ENCODE measurements around the gene DIPK1A. TPM values are rescaled to one million over a fixed set of nuclear protein-coding genes. Genes with fewer than 3 reads are reported as not detected.

DIPK1A gene
- 7.8 to 11.6 TPM (median 9.5 TPM) in 5 replicates for total RNA-seq (2022; extraction: Qiagen RNA extraction; ENCODE audit: low read depth)

DNA sequence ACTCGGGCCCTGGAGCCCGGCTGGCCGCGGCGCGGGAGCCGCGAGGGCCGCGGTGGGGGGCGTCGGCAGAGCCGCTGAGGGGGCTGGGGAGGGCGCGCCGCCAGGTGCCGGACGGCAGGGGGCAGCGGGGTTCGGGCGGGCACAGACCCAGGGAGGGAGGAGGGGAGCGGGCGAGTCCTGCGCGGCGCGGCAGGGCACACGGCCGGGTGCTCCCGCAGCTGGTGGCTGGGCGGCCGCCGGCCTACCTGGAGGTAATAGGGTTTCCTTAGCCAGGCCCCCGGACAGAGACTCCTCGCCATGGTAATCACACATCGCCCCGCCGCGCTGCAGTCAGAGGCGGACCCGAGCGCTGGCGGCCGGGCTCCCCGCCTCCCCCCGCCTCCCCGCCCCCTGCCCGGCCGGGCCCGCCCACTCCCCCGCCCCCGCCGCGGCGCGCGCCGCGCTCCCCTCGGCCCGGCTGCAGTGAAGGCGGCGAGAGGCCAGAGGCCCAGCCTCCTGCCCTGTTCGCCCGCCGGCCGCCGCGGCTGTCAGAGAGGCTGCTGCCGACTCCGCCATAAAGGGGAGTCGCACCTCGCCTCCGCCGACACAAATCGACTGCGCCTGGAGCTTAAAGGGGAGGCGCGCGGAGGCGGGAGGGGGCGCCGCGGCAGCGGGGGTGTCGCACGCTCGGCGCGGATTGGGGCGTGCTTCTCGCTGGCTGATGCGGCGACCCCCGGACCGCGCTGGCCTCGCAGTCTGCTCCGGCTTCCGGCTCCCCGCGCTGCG, at the start of gene DIPK1A:
Gene DIPK1A (minus strand): TSS at position 332 of the 765 bp plus-strand sequence. CDS start 33 bp downstream, at position 299.

DNA sequence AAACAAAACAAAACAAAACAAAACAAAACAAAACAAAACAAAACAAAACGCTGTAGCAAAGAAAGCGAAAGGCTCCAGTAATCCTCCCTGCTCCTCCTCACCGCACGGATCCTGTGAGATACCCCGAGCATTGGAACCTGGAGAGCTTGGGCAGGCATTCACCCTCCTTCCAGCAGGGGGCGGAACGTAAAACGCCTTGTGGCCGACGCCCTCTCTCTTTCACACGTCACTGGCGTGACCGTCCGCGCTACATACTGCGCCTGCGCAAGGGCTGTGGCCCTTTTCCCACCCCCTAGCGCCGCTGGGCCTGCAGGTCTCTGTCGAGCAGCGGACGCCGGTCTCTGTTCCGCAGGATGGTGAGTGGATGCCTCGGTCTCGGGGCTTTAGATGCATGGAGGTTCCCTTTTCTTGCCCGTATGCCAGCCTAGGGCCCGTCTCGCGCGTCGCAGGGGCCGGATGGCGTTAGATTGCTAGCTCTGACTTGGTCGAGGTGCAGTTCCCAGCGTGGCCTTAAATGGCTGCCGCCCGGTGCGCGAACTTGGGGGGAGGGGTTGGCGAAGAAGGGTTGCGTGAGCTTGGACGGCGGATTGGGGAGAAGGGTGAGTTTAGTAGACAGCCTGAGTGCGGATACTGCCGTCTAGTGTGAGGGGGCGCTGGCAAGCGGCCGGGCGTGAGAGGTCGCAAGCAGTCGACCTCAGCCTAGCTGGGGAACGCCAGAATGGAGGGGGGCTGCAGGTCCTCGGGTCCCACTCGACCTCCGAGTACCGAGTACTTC, 129.3 kb downstream of the DIPK1A start, which contains the start of gene RPL5:
Gene RPL5 (plus strand): TSS at position 279 of the 775 bp plus-strand sequence. CDS start 75 bp downstream, at position 354.

Other genes with a start within 250 kb of the DIPK1A start
- 5.2 to 7.4 TPM (median 6.6 TPM) in 5 replicates for gene EVI5, start 176.4 kb downstream of the DIPK1A start, total RNA-seq (2022; extraction: Qiagen RNA extraction; ENCODE audit: low read depth)
- gene RPL5, start 129.4 kb downstream of the DIPK1A start, total RNA-seq (2022; extraction: Qiagen RNA extraction; ENCODE audit: low read depth), result 1,099 to 1,281 TPM (median 1,185 TPM) in 5 replicates
- gene MTF2, start 117.8 kb upstream of the DIPK1A start, total RNA-seq (2022; extraction: Qiagen RNA extraction; ENCODE audit: low read depth), result 11.3 to 15.2 TPM (median 13.8 TPM) in 5 replicates
- 30.3 to 42.5 TPM (median 38.2 TPM) in 5 replicates for gene TMED5, start 219.0 kb upstream of the DIPK1A start, total RNA-seq (2022; extraction: Qiagen RNA extraction; ENCODE audit: low read depth)
- gene CCDC18, start 219.3 kb upstream of the DIPK1A start, total RNA-seq (2022; extraction: Qiagen RNA extraction; ENCODE audit: low read depth), result 4.0 to 6.3 TPM (median 6.3 TPM) in 5 replicates